Ishikawa (cell line): ENCODE measurements around the gene NPHP4.

ENCODE experiments used
- CEBPB ChIP-seq: IDR thresholded peaks from 2 replicates; pipeline ENCODE4 v1.6.1; 2012
- CREB1 ChIP-seq: IDR thresholded peaks from 2 replicates; pipeline ENCODE4 v1.6.1; 2012; ENCODE audit warnings: low read depth
- EGR1 ChIP-seq: IDR thresholded peaks from 2 replicates; pipeline ENCODE4 v1.6.1; 2012
- EP300 ChIP-seq: IDR thresholded peaks from 2 replicates; pipeline ENCODE4 v1.6.1; 2012; ENCODE audit warnings: borderline replicate concordance
- FOXM1 ChIP-seq: IDR thresholded peaks from 2 replicates; pipeline ENCODE4 v1.6.1; 2012; ENCODE audit warnings: low read depth, borderline replicate concordance
- MAX ChIP-seq: IDR thresholded peaks from 2 replicates; pipeline ENCODE4 v1.6.1; 2012
- NFIC ChIP-seq: IDR thresholded peaks from 2 replicates; pipeline ENCODE4 v1.6.1; 2012
- RAD21 ChIP-seq: IDR thresholded peaks from 2 replicates; pipeline ENCODE4 v1.6.1; 2012; ENCODE audit warnings: low read depth
- REST ChIP-seq: IDR thresholded peaks from 2 replicates; pipeline ENCODE4 v1.6.1; 2012; ENCODE audit warnings: low read depth, mild to moderate bottlenecking
- TAF1 ChIP-seq: IDR thresholded peaks from 2 replicates; pipeline ENCODE4 v1.6.1; 2012; ENCODE audit warnings: low read depth, mild to moderate bottlenecking
- TCF12 ChIP-seq: IDR thresholded peaks from 2 replicates; pipeline ENCODE4 v1.6.1; 2012; ENCODE audit warnings: low read depth
- TEAD4 ChIP-seq: IDR thresholded peaks from 2 replicates; pipeline ENCODE4 v1.6.1; 2012
- USF1 ChIP-seq: IDR thresholded peaks from 2 replicates; pipeline ENCODE4 v1.6.1; 2012
- YY1 ChIP-seq: IDR thresholded peaks from 2 replicates; pipeline ENCODE4 v1.6.1; 2012; ENCODE audit warnings: low read depth
- ZBTB7A ChIP-seq: IDR thresholded peaks from 2 replicates; pipeline ENCODE4 v1.6.1; 2012; ENCODE audit warnings: low read depth

The NPHP4 gene

GRCh38 chr1:5961601-5962000 lies 30.6 kb downstream of the NPHP4 start:
- TF ChIP-seq FOXM1: no peak
- TF ChIP-seq TEAD4: no peak
- TF ChIP-seq YY1: no peak
- TF ChIP-seq RAD21: no peak
- TF ChIP-seq ZBTB7A: no peak
- TF ChIP-seq USF1: no peak
- TF ChIP-seq CREB1: no peak
- TF ChIP-seq TAF1: no peak
- TF ChIP-seq EGR1: no peak
- TF ChIP-seq REST: no peak

GRCh38 chr1:5960336-5960735 lies 31.9 kb downstream of the NPHP4 start:
- no peak for TF ChIP-seq CEBPB
- no peak for TF ChIP-seq REST
- no peak for TF ChIP-seq FOXM1
- TF ChIP-seq USF1: no peak
- no peak for TF ChIP-seq ZBTB7A
- TF ChIP-seq EGR1: no peak

- TF ChIP-seq CREB1: no peak
- TF ChIP-seq EGR1: no peak
- TF ChIP-seq REST: no peak
- TF ChIP-seq ZBTB7A: no peak
- no peak for TF ChIP-seq RAD21
- no peak for TF ChIP-seq MAX
- TF ChIP-seq EP300: no peak
Measured at GRCh38 chr1:5959667-5960230, 32.5 kb downstream of the NPHP4 start.

- no peak for TF ChIP-seq ZBTB7A
- no peak for TF ChIP-seq CEBPB
- TF ChIP-seq TCF12: no peak
- no peak for TF ChIP-seq NFIC
Measured at GRCh38 chr1:5959087-5959486, 33.1 kb downstream of the NPHP4 start.

GRCh38 chr1:5956022-5956830 lies 36.0 kb downstream of the NPHP4 start:
- TF ChIP-seq FOXM1 (no peak), MAX (no peak), CEBPB (no peak), REST (no peak), RAD21 (no peak)
